Activated naive CD4-positive, alpha-beta T cell (primary cell): ENCODE results near the gene IBA57.

ENCODE experiments used
- DNase-seq, 4 experiments: peaks; one replicate each; lab custom pipeline; 2025; lab: John Stamatoyannopoulos, UW

The IBA57 gene

GRCh38 chr1:228144993-228145343 lies 20.6 kb upstream of the IBA57 start:
- no peak for DNase-seq

- no peak for DNase-seq
These were observed 19.9 kb upstream of the IBA57 start for GRCh38 chr1:228145463-228146416.

- no peak for DNase-seq
These were observed 19.0 kb upstream of the IBA57 start for GRCh38 chr1:228146417-228147150.

- DNase-seq: no peak
These were observed 18.4 kb upstream of the IBA57 start for GRCh38 chr1:228147151-228147693.

- DNase-seq: no peak
These were observed 17.8 kb upstream of the IBA57 start for GRCh38 chr1:228147768-228148167.

- no peak for DNase-seq
These were observed 17.3 kb upstream of the IBA57 start for GRCh38 chr1:228148196-228148861.

GRCh38 chr1:228148935-228149405 lies 16.6 kb upstream of the IBA57 start:
- DNase-seq: no peak

GRCh38 chr1:228149406-228150119 lies 16.0 kb upstream of the IBA57 start, which contains the start of gene GJC2:
GJC2 (plus strand) TSS chr1:228149930; CDS start chr1:228157759, 7,829 bp downstream.
- DNase-seq: no peak

- DNase-seq: no peak
These were observed 15.5 kb upstream of the IBA57 start for GRCh38 chr1:228150120-228150460.

GRCh38 chr1:228150461-228151179 lies 15.0 kb upstream of the IBA57 start:
- DNase-seq: no peak

- no peak for DNase-seq
These were observed 14.3 kb upstream of the IBA57 start for GRCh38 chr1:228151180-228151925.

GRCh38 chr1:228152097-228152917 lies 13.3 kb upstream of the IBA57 start:
- DNase-seq: no peak

- DNase-seq: no peak
These were observed 12.7 kb upstream of the IBA57 start for GRCh38 chr1:228152918-228153258.

- DNase-seq: no peak
These were observed 11.5 kb upstream of the IBA57 start for GRCh38 chr1:228154021-228154669.

- DNase-seq: no peak
These were observed 10.7 kb upstream of the IBA57 start for GRCh38 chr1:228154670-228155571.

GRCh38 chr1:228155596-228156514 lies 9.7 kb upstream of the IBA57 start:
- no peak for DNase-seq

- no peak for DNase-seq
These were observed 9.1 kb upstream of the IBA57 start for GRCh38 chr1:228156515-228156881.
